GM12801 (cell line): ENCODE measurements around the gene GCC2.

Experiments used
- CTCF ChIP-seq: IDR thresholded peaks from one replicate; pipeline ENCODE4 v1.5.1; 2011; ENCODE audit warnings: control low read depth; ENCODE audit not compliant: insufficient read length; ENCODE audit errors: extremely low read depth

GCC2 gene

GRCh38 chr2:108542071-108542470 lies 93.1 kb downstream of the GCC2 start:
- no peak for TF ChIP-seq CTCF

- TF ChIP-seq CTCF = no peak
These were observed 98.6 kb downstream of the GCC2 start for GRCh38 chr2:108547606-108548005.

- TF ChIP-seq CTCF = no peak
These were observed 99.4 kb downstream of the GCC2 start for GRCh38 chr2:108548208-108549003.

GRCh38 chr2:108552566-108552965 lies 103.6 kb downstream of the GCC2 start:
- no peak for TF ChIP-seq CTCF

GRCh38 chr2:108553209-108553919 lies 104.4 kb downstream of the GCC2 start:
- TF ChIP-seq CTCF = no peak

GRCh38 chr2:108554528-108554927 lies 105.5 kb downstream of the GCC2 start:
- TF ChIP-seq CTCF = no peak

GRCh38 chr2:108555572-108555971 lies 106.6 kb downstream of the GCC2 start:
- TF ChIP-seq CTCF = no peak
